IMR-90 (cell line): ENCODE data around the gene NTM. TPM values are rescaled to one million over a fixed set of nuclear protein-coding genes. Genes with fewer than 3 reads are reported as not detected.

Source experiments
- ATAC-seq: fragments of 200-7000 bp; cut with Tn5 transposase; 2 replicates; pipeline ENCODE4 v1.9.1; 2020; ENCODE audit warnings: low read depth, mild to moderate bottlenecking, moderate library complexity
- BruUV-seq: library from RNA; stranded (reverse); fragments of 400-500 nt; replicated peaks from 2 replicates; lab custom pipeline; 2021; lab: Mats Ljungman, UMichigan
- CTCF ChIA-PET: fragments of 300-600 bp; formaldehyde crosslinking; extraction: SDS; loops from one replicate; lab custom pipeline; 2021; ENCODE audit warnings: antibody characterized with exemption; lab: Yijun Ruan, JAX
- POLR2A ChIA-PET: fragments of 300-600 bp; sonication (Branson Sonifier 250); formaldehyde crosslinking; loops from one replicate; lab custom pipeline; 2022; ENCODE audit warnings: antibody characterized with exemption; ENCODE audit not compliant: unreplicated experiment; lab: Charles Lee
- DNase-seq: peaks from one replicate; pipeline ENCODE4 v3.0.0; 2013
- H2AFZ ChIP-seq: replicated peaks from 2 replicates; pipeline ENCODE3; 2013; ENCODE audit warnings: low read length, mild to moderate bottlenecking; ENCODE audit not compliant: poor library complexity
- H2AK5ac ChIP-seq: 2 replicates; pipeline ENCODE4 v1.6.1; 2013; ENCODE audit warnings: low read depth, low read length, inconsistent platforms
- H2AK9ac ChIP-seq: replicated peaks from 2 replicates; pipeline ENCODE3; 2013; ENCODE audit warnings: mild to moderate bottlenecking, low read depth, low read length, moderate library complexity; ENCODE audit not compliant: poor library complexity
- H2BK120ac ChIP-seq: 2 replicates; pipeline ENCODE4 v1.6.1; 2013; ENCODE audit warnings: low read depth, low read length, inconsistent platforms
- H2BK15ac ChIP-seq: 3 replicates; pipeline ENCODE4 v1.6.1; 2013; ENCODE audit warnings: low read depth, low read length, inconsistent platforms
- H2BK20ac ChIP-seq: 2 replicates; pipeline ENCODE4 v1.6.1; 2013; ENCODE audit warnings: low read depth, mild to moderate bottlenecking, inconsistent platforms, low read length, moderate library complexity
- H2BK5ac ChIP-seq: 2 replicates; pipeline ENCODE4 v1.6.1; 2013; ENCODE audit warnings: mild to moderate bottlenecking, low read depth, low read length, inconsistent platforms; ENCODE audit not compliant: poor library complexity, severe bottlenecking
- H3K14ac ChIP-seq: replicated peaks from 2 replicates; pipeline ENCODE4 v1.6.1; 2013; ENCODE audit warnings: low read depth, low read length, inconsistent platforms
- H3K18ac ChIP-seq: 2 replicates; pipeline ENCODE4 v1.6.1; 2013; ENCODE audit warnings: low read depth, low read length, control low read depth
- H3K23ac ChIP-seq: 2 replicates; pipeline ENCODE4 v1.6.1; 2013; ENCODE audit warnings: low read depth, low read length, inconsistent platforms
- H3K27ac ChIP-seq: 2 replicates; pipeline ENCODE4 v1.5.1; 2013; ENCODE audit warnings: mild to moderate bottlenecking, control low read depth, low read length; ENCODE audit not compliant: insufficient read depth
- H3K27me3 ChIP-seq: 2 replicates; pipeline ENCODE4 v1.6.1; 2013; ENCODE audit warnings: low read length; ENCODE audit not compliant: control insufficient read depth, insufficient read depth
- H3K36me3 ChIP-seq: 2 replicates; pipeline ENCODE4 v1.6.1; 2013; ENCODE audit warnings: low read length, mixed read lengths; ENCODE audit not compliant: control insufficient read depth, insufficient read depth
- H3K4ac ChIP-seq: 2 replicates; pipeline ENCODE4 v1.6.1; 2013; ENCODE audit warnings: low read depth, low read length, inconsistent platforms
- H3K4me1 ChIP-seq: 2 replicates; pipeline ENCODE4 v1.6.1; 2013; ENCODE audit warnings: low read length, mixed read lengths; ENCODE audit not compliant: control insufficient read depth, insufficient read depth
- H3K4me2 ChIP-seq: 2 replicates; pipeline ENCODE4 v1.6.1; 2013; ENCODE audit warnings: low read depth, mild to moderate bottlenecking, control low read depth, low read length, moderate library complexity
- H3K4me3 ChIP-seq: 2 replicates; pipeline ENCODE4 v1.5.1; 2013; ENCODE audit warnings: low read depth, mild to moderate bottlenecking, control low read depth, low read length, moderate library complexity; ENCODE audit not compliant: insufficient read depth
- H3K56ac ChIP-seq: 2 replicates; pipeline ENCODE4 v1.6.1; 2013; ENCODE audit warnings: low read length, inconsistent platforms; ENCODE audit not compliant: insufficient read depth; ENCODE audit errors: extremely low read depth
- H3K79me1 ChIP-seq, 2 experiments: 2 replicates each; pipeline ENCODE4 v1.6.1; 2013; ENCODE audit warnings: low read length in 2 of 2, inconsistent platforms in 1 of 2, low read depth in 1 of 2
- H3K9ac ChIP-seq: 2 replicates; pipeline ENCODE4 v1.6.1; 2013; ENCODE audit warnings: low read depth, low read length, control low read depth
- H3K9me1 ChIP-seq: 2 replicates; pipeline ENCODE4 v1.6.1; 2013; ENCODE audit warnings: low read length, inconsistent platforms; ENCODE audit not compliant: insufficient read depth
- H3K9me3 ChIP-seq: 2 replicates; pipeline ENCODE4 v1.6.1; 2013; ENCODE audit warnings: low read length; ENCODE audit not compliant: control insufficient read depth, insufficient read depth
- H4K20me1 ChIP-seq: 2 replicates; pipeline ENCODE4 v1.6.1; 2013; ENCODE audit warnings: low read length, inconsistent platforms; ENCODE audit not compliant: insufficient read depth
- H4K5ac ChIP-seq: 2 replicates; pipeline ENCODE4 v1.6.1; 2013; ENCODE audit warnings: mild to moderate bottlenecking, low read depth, low read length, control low read depth
- H4K8ac ChIP-seq, 2 experiments: 2 replicates each; pipeline ENCODE4 v1.6.1; 2013; ENCODE audit warnings: low read depth in 2 of 2, low read length in 2 of 2, control low read depth in 1 of 2, inconsistent platforms in 1 of 2
- H4K91ac ChIP-seq: 2 replicates; pipeline ENCODE4 v1.6.1; 2013; ENCODE audit warnings: low read depth, low read length, inconsistent platforms; ENCODE audit not compliant: insufficient read depth
- ELK1 ChIP-seq: fragments of 150-350 bp; IDR thresholded peaks from 2 replicates; pipeline ENCODE4 v1.6.1; 2016; ENCODE audit warnings: low read depth, mild to moderate bottlenecking, low read length, moderate library complexity, borderline replicate concordance
- FOS ChIP-seq: fragments of 150-350 bp; IDR thresholded peaks from 2 replicates; pipeline ENCODE4 v1.6.1; 2016; ENCODE audit warnings: low read depth, low read length
- MAZ ChIP-seq: IDR thresholded peaks from 2 replicates; pipeline ENCODE4 v1.6.1; 2012; ENCODE audit warnings: low read depth, mild to moderate bottlenecking, low read length, improper control_type of control experiment, moderate library complexity, borderline replicate concordance
- MXI1 ChIP-seq: IDR thresholded peaks from 2 replicates; pipeline ENCODE4 v1.6.1; 2012; ENCODE audit warnings: low read depth, mild to moderate bottlenecking, low read length, moderate library complexity, borderline replicate concordance
- RFX5 ChIP-seq: IDR thresholded peaks from 2 replicates; pipeline ENCODE4 v1.8.0; 2012; ENCODE audit warnings: low read depth, mild to moderate bottlenecking, low read length, moderate library complexity
- WGBS, 2 experiments: methylation state at CpG; one replicate each; pipeline versions ENCODE4 v1.1.5 to v1.1.7; 2013; ENCODE audit warnings: missing lambda C conversion rate in 2 of 2; ENCODE audit not compliant: insufficient read length in 1 of 2; ENCODE audit errors: extremely low coverage in 2 of 2; 5-methylcytosine and 5-hydroxymethylcytosine counted together
- dilution Hi-C: fragments of 300-500 bp; cut with HindIII; formaldehyde crosslinking; loops from one replicate; pipeline ENCODE4 v1.14.3; 2018; ENCODE audit warnings: low sequenced_read_pairs; ENCODE audit not compliant: unreplicated experiment
- in situ Hi-C: fragments of 300-500 bp; cut with MboI; formaldehyde crosslinking; loops from 3 replicates; pipeline ENCODE4 v1.14.3; 2019; ENCODE audit warnings: low sequenced_read_pairs, inconsistent platforms, mixed read lengths
- intact Hi-C: fragments of 100-400 bp; cut with micrococcal nuclease; formaldehyde crosslinking; loops from 2 replicates; pipeline ENCODE4 v1.10.0; 2022
- polyA plus RNA-seq, 3 experiments: library from polyadenylated mRNA; depleted of rRNA; stranded (reverse); fragments of >200 nt; gene quantifications; 2 replicates each; pipeline ENCODE4 v1.2.3, GENCODE V29; 2012; ENCODE audit warnings: low replicate concordance in 1 of 3
- total RNA-seq: library from RNA; depleted of rRNA; stranded (reverse); fragments of >200 nt; gene quantifications from 2 replicates; pipeline ENCODE4 v1.2.3, GENCODE V29; 2012
- TF ChIP-seq, protein P1 (sequence below): conservative IDR thresholded peaks from 2 replicates; pipeline ENCODE4 v1.5.1; 2012; ENCODE audit warnings: mild to moderate bottlenecking, low read depth, low read length, improper control_type of control experiment
- TF ChIP-seq, protein P2 (sequence below): fragments of 150-350 bp; IDR thresholded peaks from 2 replicates; pipeline ENCODE4 v1.6.1; 2017; ENCODE audit warnings: mild to moderate bottlenecking, antibody characterized with exemption, low read length, low read depth

The NTM gene
- total and polyA plus RNA-seq, 2 of the 4 experiments (the other 2 are of a cell fraction): 19.5 to 25.5 TPM

DNA sequence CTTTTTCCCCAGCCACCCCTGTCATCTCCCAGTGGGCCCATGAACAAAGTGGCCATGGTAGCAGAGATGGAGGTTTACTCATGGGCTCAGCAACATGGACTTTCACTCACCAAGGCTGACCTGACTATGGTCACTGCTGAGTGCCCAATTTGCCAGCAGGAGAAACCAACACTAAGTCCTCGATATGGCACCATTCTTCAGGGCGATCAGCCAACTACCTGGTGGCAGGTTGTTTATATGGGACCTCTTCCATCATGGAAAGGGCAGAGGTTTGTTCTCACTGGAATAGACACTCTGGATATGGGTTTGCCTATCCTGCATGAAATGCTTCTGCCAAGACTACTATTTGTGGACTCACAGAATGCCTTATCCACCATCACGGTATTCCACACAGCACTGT is 1009.1 kb downstream of the NTM start:
- no peak for TF ChIP-seq FOS
- TF ChIP-seq ELK1: no peak
- TF ChIP-seq, protein P1, sequence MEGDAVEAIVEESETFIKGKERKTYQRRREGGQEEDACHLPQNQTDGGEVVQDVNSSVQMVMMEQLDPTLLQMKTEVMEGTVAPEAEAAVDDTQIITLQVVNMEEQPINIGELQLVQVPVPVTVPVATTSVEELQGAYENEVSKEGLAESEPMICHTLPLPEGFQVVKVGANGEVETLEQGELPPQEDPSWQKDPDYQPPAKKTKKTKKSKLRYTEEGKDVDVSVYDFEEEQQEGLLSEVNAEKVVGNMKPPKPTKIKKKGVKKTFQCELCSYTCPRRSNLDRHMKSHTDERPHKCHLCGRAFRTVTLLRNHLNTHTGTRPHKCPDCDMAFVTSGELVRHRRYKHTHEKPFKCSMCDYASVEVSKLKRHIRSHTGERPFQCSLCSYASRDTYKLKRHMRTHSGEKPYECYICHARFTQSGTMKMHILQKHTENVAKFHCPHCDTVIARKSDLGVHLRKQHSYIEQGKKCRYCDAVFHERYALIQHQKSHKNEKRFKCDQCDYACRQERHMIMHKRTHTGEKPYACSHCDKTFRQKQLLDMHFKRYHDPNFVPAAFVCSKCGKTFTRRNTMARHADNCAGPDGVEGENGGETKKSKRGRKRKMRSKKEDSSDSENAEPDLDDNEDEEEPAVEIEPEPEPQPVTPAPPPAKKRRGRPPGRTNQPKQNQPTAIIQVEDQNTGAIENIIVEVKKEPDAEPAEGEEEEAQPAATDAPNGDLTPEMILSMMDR: no peak
- no peak for TF ChIP-seq MAZ
- TF ChIP-seq MXI1: no peak
- no peak for TF ChIP-seq RFX5
- TF ChIP-seq, protein P2, sequence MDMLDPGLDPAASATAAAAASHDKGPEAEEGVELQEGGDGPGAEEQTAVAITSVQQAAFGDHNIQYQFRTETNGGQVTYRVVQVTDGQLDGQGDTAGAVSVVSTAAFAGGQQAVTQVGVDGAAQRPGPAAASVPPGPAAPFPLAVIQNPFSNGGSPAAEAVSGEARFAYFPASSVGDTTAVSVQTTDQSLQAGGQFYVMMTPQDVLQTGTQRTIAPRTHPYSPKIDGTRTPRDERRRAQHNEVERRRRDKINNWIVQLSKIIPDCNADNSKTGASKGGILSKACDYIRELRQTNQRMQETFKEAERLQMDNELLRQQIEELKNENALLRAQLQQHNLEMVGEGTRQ: no peak
- ATAC-seq (no peak), DNase-seq (no peak)
- H2AK9ac ChIP-seq: no peak overlapping the region
- H3K4me1 ChIP-seq: no peaks in the 10 kb centered on the region
- H3K9me3 ChIP-seq: no peaks in the 10 kb centered on the region
- intact Hi-C loops: no loop called here
- ChIA-PET POLR2A (no interaction called here), CTCF (no interaction called here)
- no peak overlapping the region for H3K14ac ChIP-seq
- H2BK15ac ChIP-seq: no peak overlapping the region
- H4K20me1 ChIP-seq: no peaks in the 10 kb centered on the region
- H2BK120ac ChIP-seq: no peak overlapping the region
- dilution Hi-C loops: no loop called here
- BruUV-seq: no TSS peak
- in situ Hi-C loops: no loop called here
- H3K9ac ChIP-seq: no peak overlapping the region
- H3K18ac ChIP-seq: no peak overlapping the region
- no peaks in the 10 kb centered on the region for H3K27me3 ChIP-seq
- no peak overlapping the region for H2BK5ac ChIP-seq
- no peak overlapping the region for H3K56ac ChIP-seq
- H2AFZ ChIP-seq: no peak overlapping the region
- H4K91ac ChIP-seq: no peak overlapping the region
- H3K23ac ChIP-seq: no peak overlapping the region
- no peak overlapping the region for H3K4ac ChIP-seq
- H4K5ac ChIP-seq: no peak overlapping the region
- 57% methylated on average over 1 of the region's 3 CpGs; no CpG with 5 or more reads in 1 of the 2 experiments for WGBS, 2 experiments
- no peaks in the 10 kb centered on the region for H3K36me3 ChIP-seq
- H4K8ac ChIP-seq: no peak overlapping the region
- H3K4me3 ChIP-seq: no peak overlapping the region
- no peak overlapping the region for H3K4me2 ChIP-seq
- no peaks in the 10 kb centered on the region for H3K79me1 ChIP-seq
- H3K27ac ChIP-seq: no peak overlapping the region
- H3K9me1 ChIP-seq: no peaks in the 10 kb centered on the region
- H2BK20ac ChIP-seq: no peak overlapping the region
- no peak overlapping the region for H2AK5ac ChIP-seq
